ENCODE measurements around the gene FOXN3. TPM values are rescaled to one million over a fixed set of nuclear protein-coding genes. Genes with fewer than 3 reads are reported as not detected.

Gene FOXN3
- polyA plus RNA-seq, 3 donors: 38.7 to 57.4 (median 42.0) TPM

- Histone ChIP-seq H3K9ac (ENCODE audit: insufficient read depth, low read length, poor library complexity, severe bottlenecking) (no peak overlapping the region), H3K36me3 (replicated peaks in 1 of 2; ENCODE audit: control insufficient read depth in 1 of 2, insufficient read depth in 2 of 2, low read length in 2 of 2) (peaks cover 8 to 53% of the 10 kb centered on the region in 2 donors), H4K20me1 (ENCODE audit: insufficient read depth, low read length) (peaks cover 99% of the 10 kb centered on the region), H2AFZ (ENCODE audit: insufficient read depth, low read depth, low read length, poor library complexity, severe bottlenecking) (no peak overlapping the region), H3K27me3 (ENCODE audit: control insufficient read depth in 2 of 2, insufficient read depth in 2 of 2, low read length in 2 of 2) (no peaks in the 10 kb centered on the region), H3K4me3 (replicated peaks in 1 of 3; ENCODE audit: low read depth in 2 of 3, low read length in 3 of 3) (no peak overlapping the region), H3K4me1 (ENCODE audit: control insufficient read depth in 1 of 2, insufficient read depth in 2 of 2, low read length in 2 of 2) (no peaks in the 10 kb centered on the region), H3K9me3 (replicated peaks in 1 of 2; ENCODE audit: control insufficient read depth in 1 of 2, insufficient read depth in 1 of 2, low read length in 2 of 2) (no peaks in the 10 kb centered on the region), H3K27ac (ENCODE audit: low read depth in 1 of 2, low read length in 2 of 2) (peak overlapping the region in 1 of 2 donors; percentile 48), H3K79me2 (ENCODE audit: insufficient read depth, low read length) (peaks cover 43% of the 10 kb centered on the region), H3K4me2 (replicated peaks; ENCODE audit: extremely low read depth, low read length, poor library complexity, severe bottlenecking) (no peak overlapping the region)
- peaks cover 0 to 2% (median 0%) of the 10 kb centered on the region in 7 donors for H3K9me3 Mint-ChIP-seq
- no peak overlapping the region for H3K4me3 Mint-ChIP-seq
- intact Hi-C loops (cut with micrococcal nuclease): no loop called here
- TF ChIP-seq, protein P1, sequence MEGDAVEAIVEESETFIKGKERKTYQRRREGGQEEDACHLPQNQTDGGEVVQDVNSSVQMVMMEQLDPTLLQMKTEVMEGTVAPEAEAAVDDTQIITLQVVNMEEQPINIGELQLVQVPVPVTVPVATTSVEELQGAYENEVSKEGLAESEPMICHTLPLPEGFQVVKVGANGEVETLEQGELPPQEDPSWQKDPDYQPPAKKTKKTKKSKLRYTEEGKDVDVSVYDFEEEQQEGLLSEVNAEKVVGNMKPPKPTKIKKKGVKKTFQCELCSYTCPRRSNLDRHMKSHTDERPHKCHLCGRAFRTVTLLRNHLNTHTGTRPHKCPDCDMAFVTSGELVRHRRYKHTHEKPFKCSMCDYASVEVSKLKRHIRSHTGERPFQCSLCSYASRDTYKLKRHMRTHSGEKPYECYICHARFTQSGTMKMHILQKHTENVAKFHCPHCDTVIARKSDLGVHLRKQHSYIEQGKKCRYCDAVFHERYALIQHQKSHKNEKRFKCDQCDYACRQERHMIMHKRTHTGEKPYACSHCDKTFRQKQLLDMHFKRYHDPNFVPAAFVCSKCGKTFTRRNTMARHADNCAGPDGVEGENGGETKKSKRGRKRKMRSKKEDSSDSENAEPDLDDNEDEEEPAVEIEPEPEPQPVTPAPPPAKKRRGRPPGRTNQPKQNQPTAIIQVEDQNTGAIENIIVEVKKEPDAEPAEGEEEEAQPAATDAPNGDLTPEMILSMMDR (IDR thresholded peaks at IDR 0.05): no peak
- DNase-seq: no peak
- peaks cover 50 to 61% of the 10 kb centered on the region in 2 donors for H3K36me3 Mint-ChIP-seq
- peaks cover 0 to 2% (median 0%) of the 10 kb centered on the region in 3 donors for H3K27me3 Mint-ChIP-seq (ENCODE audit: low read depth in 3 of 3)
- peaks cover 18% of the 10 kb centered on the region for H3K4me1 Mint-ChIP-seq
- H3K27ac Mint-ChIP-seq: peak overlapping the region in 2 of 7 donors; percentile 8 to 61
- WGBS (ENCODE audit: insufficient coverage): 88% methylated on average over 2 of the region's 7 CpGs
Measured at GRCh38 chr14:89294060-89294459, 123.0 kb downstream of the FOXN3 start.

GRCh38 chr14:89293314-89293916 is 123.6 kb downstream of the FOXN3 start:
- peaks cover 8 to 53% of the 10 kb centered on the region in 2 donors for H3K36me3 ChIP-seq (replicated peaks in 1 of 2; ENCODE audit: control insufficient read depth in 1 of 2, insufficient read depth in 2 of 2, low read length in 2 of 2)
- H3K27ac ChIP-seq (ENCODE audit: low read depth in 1 of 2, low read length in 2 of 2): peak overlapping the region in 1 of 2 donors; percentile 48
- peaks cover 0 to 2% (median 0%) of the 10 kb centered on the region in 3 donors for H3K27me3 Mint-ChIP-seq (ENCODE audit: low read depth in 3 of 3)
- H3K9me3 ChIP-seq (replicated peaks in 1 of 2; ENCODE audit: control insufficient read depth in 1 of 2, insufficient read depth in 1 of 2, low read length in 2 of 2): no peaks in the 10 kb centered on the region
- peaks cover 97% of the 10 kb centered on the region for H4K20me1 ChIP-seq (ENCODE audit: insufficient read depth, low read length)
- peaks cover 36% of the 10 kb centered on the region for H3K79me2 ChIP-seq (ENCODE audit: insufficient read depth, low read length)
- DNase-seq: no peak
- H3K9me3 Mint-ChIP-seq: peaks cover 0 to 2% (median 0%) of the 10 kb centered on the region in 7 donors
- H3K9ac ChIP-seq (ENCODE audit: insufficient read depth, low read length, poor library complexity, severe bottlenecking): no peak overlapping the region
- H3K4me1 Mint-ChIP-seq: peaks cover 18% of the 10 kb centered on the region
- intact Hi-C loops (cut with micrococcal nuclease): no loop called here
- TF ChIP-seq, protein P1 (IDR thresholded peaks at IDR 0.05): no peak
- no peaks in the 10 kb centered on the region for H3K4me1 ChIP-seq (ENCODE audit: control insufficient read depth in 1 of 2, insufficient read depth in 2 of 2, low read length in 2 of 2)
- no peak overlapping the region for H2AFZ ChIP-seq (ENCODE audit: insufficient read depth, low read depth, low read length, poor library complexity, severe bottlenecking)
- peak overlapping the region in 3 of 7 donors; percentile 41 to 82 (median 74) for H3K27ac Mint-ChIP-seq
- H3K27me3 ChIP-seq (ENCODE audit: control insufficient read depth in 2 of 2, insufficient read depth in 2 of 2, low read length in 2 of 2): no peaks in the 10 kb centered on the region
- peaks cover 47 to 61% of the 10 kb centered on the region in 2 donors for H3K36me3 Mint-ChIP-seq
- no peak overlapping the region for H3K4me3 Mint-ChIP-seq
- no peak overlapping the region for H3K4me3 ChIP-seq (replicated peaks in 1 of 3; ENCODE audit: low read depth in 2 of 3, low read length in 3 of 3)
- H3K4me2 ChIP-seq (replicated peaks; ENCODE audit: extremely low read depth, low read length, poor library complexity, severe bottlenecking): no peak overlapping the region
- 60% methylated on average over 2 of the region's 6 CpGs for WGBS (ENCODE audit: insufficient coverage)

All from CD14-positive monocyte (primary cell).